GM21515 (cell line): ENCODE measurements around the gene TBL1Y.
A peak's percentile ranks its signal among the peaks of the same experiment; 100 is the strongest.
"Not testable (repeated sequence)": the region's sequence is repeated elsewhere in the genome, so short reads cannot be mapped to it uniquely, and the experiment has no call there.

Experiments used
- ATAC-seq: cut with Tn5 transposase; IDR thresholded peaks from one replicate; pipeline ENCODE4 v1.9.1; 2021; ENCODE audit not compliant: unreplicated experiment

Gene TBL1Y

GRCh38 chrY:6972271-6972887 is 61.9 kb downstream of the TBL1Y start:
- ATAC-seq, result no peak

- no peak for ATAC-seq
Measured at GRCh38 chrY:6974971-6975370, 64.5 kb downstream of the TBL1Y start.

GRCh38 chrY:6977783-6978182 is 67.3 kb downstream of the TBL1Y start:
- peak; percentile 63 for ATAC-seq

GRCh38 chrY:6983221-6983620 is 72.7 kb downstream of the TBL1Y start:
- no peak for ATAC-seq

GRCh38 chrY:6987811-6988210 is 77.3 kb downstream of the TBL1Y start:
- no peak for ATAC-seq

GRCh38 chrY:6989886-6990620 is 79.6 kb downstream of the TBL1Y start:
- no peak for ATAC-seq

- ATAC-seq, result no peak
Measured at GRCh38 chrY:6992041-6992440, 81.5 kb downstream of the TBL1Y start.

- no peak for ATAC-seq
Measured at GRCh38 chrY:6995987-6996386, 85.5 kb downstream of the TBL1Y start.

GRCh38 chrY:6997503-6998066 is 87.1 kb downstream of the TBL1Y start:
- no peak for ATAC-seq

- no peak for ATAC-seq
Measured at GRCh38 chrY:6999905-7000304, 89.4 kb downstream of the TBL1Y start.

- no peak for ATAC-seq
Measured at GRCh38 chrY:7002581-7002980, 92.1 kb downstream of the TBL1Y start.

GRCh38 chrY:7007911-7008310 is 97.4 kb downstream of the TBL1Y start:
- no peak for ATAC-seq

- ATAC-seq, result no peak
Measured at GRCh38 chrY:7008578-7009355, 98.3 kb downstream of the TBL1Y start.

GRCh38 chrY:7013051-7013450 is 102.6 kb downstream of the TBL1Y start:
- ATAC-seq, result no peak

GRCh38 chrY:7016521-7016920 is 106.0 kb downstream of the TBL1Y start:
- no peak for ATAC-seq

- no peak for ATAC-seq
Measured at GRCh38 chrY:7017244-7018080, 107.0 kb downstream of the TBL1Y start.

GRCh38 chrY:7039037-7039436 is 128.5 kb downstream of the TBL1Y start:
- no peak for ATAC-seq

GRCh38 chrY:7040662-7041061 is 130.2 kb downstream of the TBL1Y start:
- no peak for ATAC-seq

GRCh38 chrY:7041983-7042382 is 131.5 kb downstream of the TBL1Y start:
- ATAC-seq, result no peak

- ATAC-seq, result not testable (repeated sequence)
Measured at GRCh38 chrY:7052461-7052860, 142.0 kb downstream of the TBL1Y start.

- ATAC-seq, result no peak
Measured at GRCh38 chrY:7056886-7057285, 146.4 kb downstream of the TBL1Y start.
